Hematopoietic multipotent progenitor cell treated with erythropoietin and hydrocortisone succinate and interleukin-3 and kit ligand, for 15 days (in vitro differentiated cells): ENCODE data around the gene ESR2.
"Not testable (repeated sequence)": the region's sequence is repeated elsewhere in the genome, so short reads cannot be mapped to it uniquely, and the experiment has no call there.

Source experiments
- DNase-seq: peaks from one replicate; pipeline ENCODE4 v3.0.0-alpha.2; 2015; ENCODE audit warnings: low spot score

Gene ESR2

DNA sequence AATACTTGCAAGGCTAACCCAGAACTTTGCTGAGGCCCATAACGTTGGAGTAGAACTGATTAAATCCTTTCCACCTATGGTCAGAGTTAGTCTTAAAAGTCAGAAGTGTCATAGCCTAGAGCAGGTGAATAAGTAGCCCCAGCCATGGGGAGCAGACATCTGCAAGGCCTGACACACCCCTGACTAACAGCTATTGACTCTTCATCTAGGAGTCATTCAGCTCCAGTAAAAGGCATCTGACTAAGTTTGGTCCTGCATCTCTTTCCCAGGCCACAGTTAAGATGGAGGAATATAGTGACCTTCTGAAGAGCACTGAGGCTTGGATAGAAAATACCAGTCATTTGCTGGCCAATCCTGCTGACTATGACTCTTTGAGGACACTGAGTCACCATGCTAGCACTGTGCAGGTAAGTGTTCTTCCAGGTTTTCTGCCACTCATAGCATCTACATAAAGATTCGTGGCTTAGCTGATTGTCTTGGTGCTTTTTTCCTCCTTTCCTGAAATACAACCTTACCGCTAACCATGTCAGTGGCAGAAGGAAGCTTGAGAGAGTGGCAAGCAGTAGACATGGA lies 212.9 kb downstream of the ESR2 start:
- DNase-seq, result no peak

DNA sequence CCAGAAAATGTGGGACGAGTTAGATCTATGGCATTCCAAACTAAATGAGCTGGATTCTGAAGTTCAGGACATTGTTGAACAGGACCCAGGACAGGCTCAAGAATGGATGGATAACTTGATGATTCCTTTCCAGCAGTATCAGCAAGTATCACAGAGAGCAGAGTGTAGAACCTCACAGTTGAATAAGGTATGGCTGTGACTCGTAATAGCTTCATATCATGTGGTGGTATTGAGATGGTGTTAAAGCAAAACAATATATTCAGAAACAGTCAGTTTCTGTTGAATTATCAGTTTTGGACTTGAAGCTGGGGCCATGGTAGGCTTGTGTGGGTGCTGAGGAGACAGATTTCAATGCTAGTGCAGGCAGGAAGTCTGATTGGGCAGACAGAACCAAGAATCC lies 213.7 kb downstream of the ESR2 start:
- no peak for DNase-seq

DNA sequence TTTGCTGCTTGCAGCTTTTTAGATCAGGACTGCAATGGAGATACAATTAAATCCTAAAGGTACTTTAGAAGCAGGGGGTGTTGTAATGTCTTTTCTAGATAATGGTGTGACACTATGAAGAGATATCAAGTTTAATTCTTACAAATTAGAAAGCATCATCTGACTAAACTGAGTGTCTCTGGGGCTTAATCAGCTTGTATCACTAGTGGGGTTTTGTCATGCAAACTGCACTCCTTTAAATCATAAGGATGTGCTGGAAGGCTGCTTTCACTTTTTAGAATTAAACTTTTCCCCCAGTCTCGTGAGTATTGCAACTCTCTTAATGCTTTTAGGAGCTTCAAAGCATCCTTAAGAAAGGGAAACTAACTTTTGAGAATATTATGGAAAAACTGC lies 218.6 kb downstream of the ESR2 start:
- no peak for DNase-seq

DNA sequence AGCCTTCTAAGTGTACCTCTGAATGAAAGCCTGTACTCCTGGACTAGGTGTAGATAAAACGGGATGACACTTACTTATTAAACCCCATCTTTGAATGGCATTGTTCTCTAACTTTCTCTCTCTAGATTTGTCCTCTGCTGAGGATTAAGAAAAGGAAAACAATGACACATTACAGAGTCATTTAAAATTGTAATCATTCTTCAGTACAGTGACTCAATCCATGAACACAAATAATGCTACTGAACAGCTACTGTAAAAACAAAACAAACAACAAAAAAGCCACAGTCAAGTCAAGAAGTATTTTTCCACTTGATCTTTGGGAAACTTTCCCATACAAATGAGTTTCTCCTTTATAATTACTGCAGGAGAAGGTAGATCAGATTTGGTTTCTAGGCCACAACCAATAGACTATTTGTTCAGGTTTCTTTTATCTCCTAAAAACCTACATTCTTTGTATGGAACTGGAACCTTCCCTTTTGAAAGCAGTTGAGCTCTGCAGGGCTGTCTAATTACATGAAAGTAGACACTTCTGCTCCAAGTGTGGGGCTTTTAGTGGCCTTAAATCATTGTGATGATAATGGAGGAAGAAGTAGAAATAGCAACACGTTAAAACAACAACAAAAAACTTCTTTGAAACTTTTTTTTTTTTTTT lies 219.1 kb downstream of the ESR2 start:
- no peak for DNase-seq

DNA sequence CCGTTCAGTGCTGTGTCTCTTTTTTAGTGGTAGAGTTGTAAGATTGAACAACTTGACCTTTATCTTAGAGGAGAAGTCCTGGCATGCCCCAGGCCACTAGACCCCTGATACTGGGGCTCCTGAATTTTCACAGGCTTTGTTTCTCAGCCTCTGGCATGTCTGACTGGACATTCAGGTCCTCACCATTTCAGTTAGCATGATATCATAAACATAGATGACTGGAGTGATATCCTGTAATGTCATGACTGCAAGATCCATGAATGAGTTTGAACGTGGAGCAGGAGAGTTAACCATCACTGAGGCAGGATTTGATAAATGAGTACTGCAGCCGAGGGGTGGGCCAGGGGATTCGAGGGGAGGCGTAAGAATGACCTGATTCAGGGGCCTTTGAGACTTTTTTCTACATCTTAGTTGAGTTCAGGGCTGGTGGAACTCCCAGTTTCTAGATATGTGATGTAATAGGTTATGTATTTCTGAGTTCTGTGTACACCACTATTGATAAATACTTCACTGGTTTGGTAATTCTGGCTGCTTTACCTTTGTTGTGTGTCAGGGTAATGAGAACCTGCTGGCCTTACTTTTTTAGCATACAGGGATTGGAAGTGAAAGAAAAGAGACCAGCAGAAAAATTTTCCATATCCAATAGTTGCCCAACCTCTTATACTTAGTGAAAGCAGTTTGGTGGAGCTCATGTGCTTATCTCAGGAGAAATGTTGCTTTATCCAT lies 224.4 kb downstream of the ESR2 start:
- DNase-seq, result no peak

DNA sequence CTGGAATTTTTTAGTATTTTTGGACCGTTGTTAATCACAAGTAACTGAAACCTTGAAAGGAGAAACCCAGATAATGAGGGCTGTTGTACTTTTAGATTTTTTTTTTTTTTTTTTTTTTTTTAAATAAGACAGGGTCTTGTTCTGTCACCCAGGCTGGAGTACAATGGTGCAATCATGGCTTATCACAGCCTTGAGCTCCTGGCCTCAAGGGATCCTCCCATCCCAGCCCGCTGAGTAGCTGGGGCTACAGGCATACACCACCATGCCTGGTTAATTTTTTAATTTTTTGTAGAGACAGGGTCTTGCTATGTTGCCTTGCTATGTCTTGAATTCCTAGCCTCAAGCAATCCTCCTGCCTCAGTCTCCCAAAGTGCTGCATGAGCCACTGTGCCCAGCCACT lies 229.7 kb downstream of the ESR2 start:
- DNase-seq, result no peak

DNA sequence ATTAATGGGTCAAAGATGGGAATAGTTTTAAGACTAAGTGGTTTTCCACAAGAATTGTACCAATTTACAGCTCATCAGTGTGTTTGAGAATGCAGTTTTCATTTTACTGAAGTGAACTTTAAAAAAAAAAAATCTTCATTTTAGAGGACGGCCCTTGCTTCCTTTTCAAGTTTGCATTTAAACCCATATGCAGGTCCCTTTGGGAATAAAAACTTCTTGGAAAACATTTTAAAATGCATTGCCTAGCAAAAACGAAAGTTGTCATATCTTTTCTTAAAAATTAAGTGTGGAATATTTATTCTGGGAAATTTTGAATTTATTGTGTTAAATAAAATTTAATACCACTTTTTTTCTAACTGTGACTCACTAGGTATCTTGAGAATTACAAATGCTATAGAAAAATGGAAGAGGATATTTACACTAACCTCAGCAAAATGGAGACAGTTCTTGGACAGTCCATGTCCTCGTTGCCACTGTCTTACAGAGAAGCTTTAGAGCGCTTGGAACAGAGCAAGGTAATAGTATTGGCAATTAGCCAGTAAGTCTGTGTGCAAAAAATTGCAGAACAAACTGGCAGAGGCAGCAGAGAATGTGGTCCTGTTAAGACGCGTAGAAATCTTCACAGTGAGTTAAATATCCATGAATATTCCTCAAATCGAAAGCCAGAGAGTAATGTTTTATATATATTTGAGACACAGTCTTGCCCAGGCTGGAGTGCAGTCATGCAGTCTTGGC lies 231.6 kb downstream of the ESR2 start:
- DNase-seq, result no peak

DNA sequence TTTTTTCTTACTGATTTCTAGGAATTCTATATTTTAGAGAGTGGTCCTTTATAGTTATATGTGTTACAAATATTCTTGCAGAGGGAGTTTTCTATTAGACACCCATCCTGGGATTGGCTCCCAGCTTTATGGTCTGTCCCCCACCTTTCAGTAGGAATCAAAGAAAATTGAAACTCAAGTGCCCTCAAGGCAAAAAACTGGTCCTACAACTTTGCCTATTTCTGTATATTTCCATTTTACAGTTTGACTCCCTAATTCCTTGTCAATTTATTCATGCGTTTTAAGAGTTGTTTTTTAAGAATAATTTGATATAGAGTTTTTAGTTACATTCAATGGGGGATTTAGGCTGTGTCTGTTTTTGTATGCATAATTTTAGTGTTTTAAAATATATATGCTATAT lies 232.5 kb downstream of the ESR2 start:
- DNase-seq, result no peak

DNA sequence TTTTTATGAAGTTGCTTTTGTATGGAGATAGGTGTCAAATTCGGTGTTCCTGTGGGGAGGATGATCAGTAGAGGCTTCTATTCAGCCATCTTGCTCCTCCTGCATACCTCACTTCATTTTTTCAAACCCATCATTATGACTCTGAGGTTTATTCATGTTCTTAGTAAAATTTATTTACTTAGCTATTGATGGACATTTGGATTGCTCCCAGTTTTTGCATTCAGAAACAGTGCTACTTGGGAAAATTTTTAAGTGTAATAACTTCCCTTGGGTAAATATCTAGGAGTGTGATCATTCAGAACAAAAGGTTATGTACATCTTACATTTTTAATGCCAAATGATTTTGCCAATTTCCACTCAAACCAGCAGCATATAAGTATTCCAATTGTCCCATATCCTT lies 233.1 kb downstream of the ESR2 start:
- DNase-seq, result no peak

DNA sequence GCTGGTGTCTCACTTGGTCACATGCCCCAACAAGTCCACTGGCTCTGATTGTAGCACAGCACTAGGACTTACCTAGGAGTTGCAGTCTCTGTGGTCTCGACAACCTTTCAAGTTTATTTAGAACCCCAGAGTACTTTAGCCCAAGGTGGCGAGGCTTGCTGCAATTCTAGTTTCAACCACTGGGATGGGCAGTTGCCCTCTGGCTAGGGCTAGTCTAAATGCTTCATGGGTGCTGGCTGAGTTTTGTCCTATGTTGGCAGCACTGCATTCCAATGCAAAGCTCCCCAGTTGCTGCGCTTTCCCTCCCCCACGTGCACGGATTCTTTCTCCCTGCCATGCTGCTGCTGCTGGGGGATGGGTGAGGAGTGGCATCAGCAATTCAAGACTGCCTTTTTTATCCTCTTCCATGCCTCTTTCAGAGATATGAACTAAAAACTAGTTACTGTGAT lies 233.5 kb downstream of the ESR2 start:
- DNase-seq, result no peak

DNA sequence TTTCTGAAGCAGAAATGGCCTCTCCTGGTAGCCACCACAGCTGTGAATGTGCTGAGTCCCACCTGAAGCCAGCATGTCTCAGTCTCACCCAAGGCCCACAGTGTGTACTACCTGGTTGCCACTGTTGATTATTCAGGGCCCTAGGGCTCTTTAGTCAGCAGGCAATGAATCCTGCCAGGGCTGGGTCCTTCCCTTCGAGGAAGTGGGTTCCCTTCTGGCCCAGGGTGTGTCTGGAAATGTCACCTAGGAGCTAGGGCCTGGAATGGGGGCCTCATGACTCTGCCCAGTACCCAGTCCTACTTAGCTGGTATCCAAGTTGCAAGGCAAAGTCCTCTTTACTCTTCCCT lies 234.0 kb downstream of the ESR2 start:
- DNase-seq, result no peak

DNA sequence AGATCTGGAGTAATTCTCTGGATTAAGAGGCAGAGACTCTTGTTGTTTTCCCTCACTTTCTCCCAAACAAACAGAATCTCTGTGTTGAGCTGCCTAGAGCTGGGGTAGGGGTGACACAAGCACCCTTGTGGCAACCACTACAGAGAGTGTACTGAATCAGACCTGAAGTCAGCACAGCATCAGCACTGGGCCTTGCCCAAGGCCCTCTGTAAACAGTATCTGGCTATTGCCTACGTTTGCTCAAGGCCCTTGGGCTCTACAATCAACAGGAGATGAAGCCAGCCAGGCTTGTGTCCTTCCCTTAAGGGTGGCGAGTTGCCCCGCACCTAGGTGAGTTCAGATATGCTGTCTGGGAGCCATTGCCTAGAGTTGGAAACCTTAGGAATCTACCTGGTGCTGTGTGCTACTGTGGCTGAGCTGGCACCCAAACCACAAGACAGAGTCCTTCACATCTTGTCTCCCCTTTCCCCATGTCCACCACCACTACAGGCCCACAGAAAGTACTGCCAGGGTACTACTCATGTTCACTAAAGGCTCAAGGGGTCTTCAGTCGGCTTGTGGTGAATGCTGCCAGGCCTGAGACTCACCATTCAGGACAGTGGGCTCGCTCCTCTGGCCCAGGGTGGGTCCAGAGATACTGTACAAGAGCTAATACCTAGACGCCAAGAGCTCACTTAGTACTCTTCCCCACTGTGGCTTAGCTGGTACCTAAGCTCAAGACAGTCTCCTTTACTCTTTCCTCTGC lies 234.5 kb downstream of the ESR2 start:
- no peak for DNase-seq

DNA sequence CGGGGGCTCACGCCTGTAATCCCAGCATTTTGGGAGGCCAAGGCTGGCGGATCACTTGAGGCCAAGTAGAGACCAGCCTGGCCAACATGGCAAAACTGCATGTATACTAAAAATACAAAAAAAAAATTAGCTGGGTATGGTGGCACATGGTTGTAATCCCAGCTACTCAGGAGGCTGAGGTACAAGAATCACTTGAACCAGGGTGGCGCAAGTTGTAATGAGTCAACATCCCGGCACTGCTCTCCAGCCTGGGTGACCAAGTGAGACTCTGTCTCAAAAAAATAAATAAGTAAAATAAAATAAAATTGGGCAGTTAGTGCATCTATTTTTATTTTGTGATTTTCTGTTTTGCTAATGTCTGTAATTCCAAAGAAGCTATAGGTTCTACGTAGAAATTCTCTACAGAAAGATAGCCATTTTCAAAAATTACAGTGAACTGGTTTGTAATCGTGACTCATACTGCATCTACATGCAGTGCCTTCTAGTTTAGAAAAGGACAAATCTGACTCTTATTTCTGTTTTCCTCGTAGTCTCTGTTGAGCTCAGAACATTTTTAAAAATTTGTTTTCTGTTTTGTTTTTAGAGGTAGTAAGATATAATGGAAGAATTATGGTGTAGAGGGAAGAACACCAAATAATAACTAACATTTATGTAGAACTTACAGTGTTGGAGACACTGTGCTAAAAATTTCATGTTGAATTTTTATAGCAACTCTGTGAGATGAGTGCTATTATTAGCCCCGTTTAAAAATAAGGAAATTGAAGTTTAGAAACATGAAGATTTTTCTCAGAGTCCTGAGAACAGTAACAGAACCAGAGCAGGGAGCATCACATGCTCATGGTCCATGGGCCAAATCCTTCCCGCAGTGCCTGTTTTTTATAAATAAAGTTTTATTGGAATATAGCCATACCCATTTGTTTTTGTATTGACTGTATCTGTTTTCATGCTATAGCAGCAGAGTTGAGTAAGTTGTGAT lies 240.2 kb downstream of the ESR2 start:
- DNase-seq, result no peak

DNA sequence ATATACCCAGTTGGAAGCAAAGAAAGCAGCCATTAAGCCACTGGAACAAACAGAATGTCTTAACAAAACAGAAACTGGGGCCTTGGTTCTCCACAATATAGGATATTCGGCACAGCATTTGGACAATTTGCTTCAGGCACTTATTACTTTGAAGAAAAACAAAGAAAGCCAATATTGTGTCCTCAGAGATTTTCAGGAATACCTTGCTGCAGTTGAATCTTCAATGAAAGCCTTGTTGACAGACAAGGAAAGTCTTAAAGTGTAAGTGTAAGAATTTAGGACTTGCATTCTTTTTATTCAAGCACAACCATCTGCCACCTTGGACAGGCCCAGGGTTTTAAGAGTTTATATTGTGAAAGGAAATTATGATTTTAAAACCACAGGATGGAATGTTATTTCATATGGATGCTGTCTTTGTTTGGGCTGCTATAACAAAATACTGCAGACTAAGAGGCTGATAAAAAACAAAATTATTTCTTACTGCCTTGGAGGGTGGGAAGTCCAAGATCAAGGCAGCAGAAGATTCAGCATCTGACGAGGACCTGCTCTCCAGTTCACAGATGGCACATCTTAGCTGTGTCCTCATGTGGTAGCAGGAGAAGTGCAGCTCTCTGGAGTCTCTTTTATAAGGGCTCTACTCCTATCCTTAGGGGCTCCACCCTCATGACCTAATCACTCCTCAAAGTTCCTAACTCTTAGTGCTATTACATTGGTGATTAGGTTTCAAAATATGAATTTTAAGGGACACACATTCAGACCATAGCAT lies 244.4 kb downstream of the ESR2 start:
- DNase-seq, result no peak

DNA sequence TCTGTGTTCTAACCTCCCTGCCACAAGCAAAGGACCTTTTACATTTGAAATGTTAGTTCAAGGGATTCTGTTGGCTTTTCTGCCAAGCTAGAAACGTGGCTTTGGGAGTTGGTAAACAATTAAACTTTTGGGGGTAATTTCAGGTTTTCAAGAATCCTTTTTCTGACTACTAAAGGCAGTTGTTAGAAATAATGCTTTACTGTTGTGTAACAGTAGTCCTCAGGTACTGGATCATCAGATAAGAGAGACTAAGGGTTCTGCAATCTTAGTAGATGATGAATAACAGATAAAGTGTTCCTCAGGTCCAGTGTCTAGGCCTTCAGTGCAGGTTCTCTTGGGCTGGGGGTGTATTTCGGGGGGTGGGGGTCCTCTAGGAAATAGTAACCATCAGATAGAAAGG lies 249.1 kb downstream of the ESR2 start:
- DNase-seq, result no peak

DNA sequence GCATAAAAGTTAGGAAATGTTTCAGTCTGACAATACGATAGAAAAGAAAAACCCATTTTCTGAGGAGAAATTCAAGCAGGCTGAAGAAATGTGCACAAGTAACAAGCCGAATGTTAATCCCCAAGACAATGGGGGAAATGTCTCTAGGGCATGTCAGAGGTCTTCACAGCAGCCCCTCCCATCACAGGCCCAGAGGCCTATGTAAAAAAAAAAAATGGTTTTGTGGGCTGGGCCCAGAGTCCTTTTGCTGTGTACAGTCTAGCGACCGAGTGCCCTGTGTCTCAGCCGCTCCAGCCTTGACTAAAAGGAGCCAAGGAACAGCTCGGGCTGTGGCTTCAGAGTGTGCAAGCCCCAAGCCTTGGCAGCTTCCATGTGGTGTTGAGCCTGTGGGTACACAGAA lies 250.9 kb downstream of the ESR2 start:
- not testable (repeated sequence) for DNase-seq

DNA sequence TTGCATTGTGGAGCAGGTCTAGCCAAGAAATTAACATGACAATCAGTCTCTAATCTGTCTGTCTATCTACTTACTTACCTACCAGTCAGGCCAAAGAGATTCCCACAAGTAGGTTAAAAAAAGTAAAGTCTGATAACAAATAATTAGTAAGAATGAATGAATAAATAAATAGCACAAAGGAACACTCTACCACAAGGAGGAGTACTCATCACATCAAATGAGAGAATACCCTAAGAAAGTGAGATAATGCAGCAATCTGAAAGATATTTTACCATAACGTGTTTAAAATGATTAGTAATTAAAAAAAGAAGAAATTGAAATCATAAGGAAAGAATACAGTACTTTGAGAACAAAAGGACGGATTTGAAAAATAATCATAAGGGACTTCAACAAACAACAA lies 254.1 kb downstream of the ESR2 start:
- DNase-seq, result no peak

DNA sequence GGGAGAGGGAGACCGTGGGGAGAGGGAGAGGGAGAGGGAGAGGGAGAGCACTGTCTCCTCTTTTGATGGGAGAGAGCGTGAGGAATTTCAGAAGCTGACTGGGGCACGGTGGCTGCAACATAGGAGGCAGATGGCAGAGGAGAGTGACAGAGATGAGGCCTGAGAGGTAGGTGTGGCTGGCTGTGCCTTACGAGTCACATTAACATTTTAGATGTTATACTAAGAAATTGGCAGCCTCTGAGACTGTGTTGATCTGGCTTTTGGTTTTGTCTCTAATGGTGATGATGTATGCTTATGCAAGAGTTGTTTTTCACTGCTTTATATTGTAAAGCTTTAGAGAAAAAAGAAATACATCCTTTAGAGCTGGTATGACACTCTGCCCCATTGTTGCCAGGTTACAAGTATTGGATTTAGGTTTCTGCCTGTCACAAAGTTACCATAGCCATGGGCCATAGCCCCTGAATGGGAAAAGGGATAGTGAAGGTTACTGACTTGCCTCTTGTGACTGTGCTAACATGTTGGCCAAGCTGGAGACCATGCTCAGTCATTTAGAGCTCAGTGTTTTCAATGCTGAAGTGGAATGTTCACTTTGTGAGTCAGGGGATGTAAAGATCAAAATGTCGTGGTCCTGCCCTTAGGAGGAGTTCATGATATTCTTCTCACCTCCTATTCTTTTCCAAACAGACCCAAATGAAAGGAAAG lies 255.2 kb downstream of the ESR2 start:
- no peak for DNase-seq

DNA sequence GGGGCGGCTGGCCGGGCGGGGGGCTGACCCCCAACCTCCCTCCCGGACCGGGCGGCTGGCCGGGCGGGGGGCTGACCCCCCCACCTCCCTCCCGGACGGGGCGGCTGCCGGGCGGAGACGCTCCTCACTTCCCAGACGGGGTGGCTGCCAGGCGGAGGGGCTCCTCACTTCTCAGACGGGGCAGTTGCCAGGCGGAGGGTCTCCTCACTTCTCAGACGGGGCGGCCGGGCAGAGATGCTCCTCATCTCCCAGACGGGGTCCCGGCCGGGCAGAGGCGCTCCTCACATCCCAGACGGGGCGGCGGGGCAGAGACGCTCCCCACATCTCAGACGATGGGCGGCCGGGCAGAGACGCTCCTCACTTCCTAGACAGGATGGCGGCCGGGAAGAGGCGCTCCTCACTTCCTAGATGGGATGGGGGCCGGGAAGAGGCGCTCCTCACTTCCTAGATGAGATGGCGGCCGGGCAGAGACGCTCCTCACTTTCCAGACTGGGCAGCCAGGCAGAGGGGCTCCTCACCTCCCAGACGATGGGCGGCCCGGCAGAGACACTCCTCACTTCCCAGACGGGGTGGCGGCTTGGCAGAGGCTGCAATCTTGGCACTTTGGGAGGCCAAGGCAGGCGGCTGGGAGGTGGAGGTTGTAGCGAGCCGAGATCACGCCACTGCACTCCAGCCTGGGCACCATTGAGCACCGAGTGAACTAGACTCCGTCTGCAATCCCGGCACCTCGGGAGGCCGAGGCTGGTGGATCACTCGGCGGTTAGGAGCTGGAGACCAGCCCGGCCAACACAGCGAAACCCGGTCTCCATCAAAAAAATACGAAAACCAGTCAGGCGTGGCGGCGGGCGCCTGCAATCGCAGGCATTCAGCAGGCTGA lies 256.1 kb downstream of the ESR2 start:
- not testable (repeated sequence) for DNase-seq
